Retinal pigment epithelial cell (primary cell): Measurements from ENCODE around the gene SEM1.

Experiments used
- DNase-seq: peaks from one replicate; pipeline ENCODE4 v3.0.0-alpha.2; 2010; ENCODE audit warnings: low read depth
- H3K4me3 ChIP-seq: 2 replicates; pipeline ENCODE4 v1.5.1; 2011; ENCODE audit warnings: mild to moderate bottlenecking, low read length, control low read depth, moderate library complexity
- CTCF ChIP-seq: conservative IDR thresholded peaks from 2 replicates; pipeline ENCODE4 v1.5.1; 2011; ENCODE audit warnings: low read depth, low read length, control low read depth, inconsistent platforms

Gene SEM1

GRCh38 chr7:96719164-96719563, 9.5 kb upstream of the SEM1 start:
- H3K4me3 ChIP-seq, result no peak overlapping the region
- DNase-seq, result no peak
- no peak for TF ChIP-seq CTCF

DNA sequence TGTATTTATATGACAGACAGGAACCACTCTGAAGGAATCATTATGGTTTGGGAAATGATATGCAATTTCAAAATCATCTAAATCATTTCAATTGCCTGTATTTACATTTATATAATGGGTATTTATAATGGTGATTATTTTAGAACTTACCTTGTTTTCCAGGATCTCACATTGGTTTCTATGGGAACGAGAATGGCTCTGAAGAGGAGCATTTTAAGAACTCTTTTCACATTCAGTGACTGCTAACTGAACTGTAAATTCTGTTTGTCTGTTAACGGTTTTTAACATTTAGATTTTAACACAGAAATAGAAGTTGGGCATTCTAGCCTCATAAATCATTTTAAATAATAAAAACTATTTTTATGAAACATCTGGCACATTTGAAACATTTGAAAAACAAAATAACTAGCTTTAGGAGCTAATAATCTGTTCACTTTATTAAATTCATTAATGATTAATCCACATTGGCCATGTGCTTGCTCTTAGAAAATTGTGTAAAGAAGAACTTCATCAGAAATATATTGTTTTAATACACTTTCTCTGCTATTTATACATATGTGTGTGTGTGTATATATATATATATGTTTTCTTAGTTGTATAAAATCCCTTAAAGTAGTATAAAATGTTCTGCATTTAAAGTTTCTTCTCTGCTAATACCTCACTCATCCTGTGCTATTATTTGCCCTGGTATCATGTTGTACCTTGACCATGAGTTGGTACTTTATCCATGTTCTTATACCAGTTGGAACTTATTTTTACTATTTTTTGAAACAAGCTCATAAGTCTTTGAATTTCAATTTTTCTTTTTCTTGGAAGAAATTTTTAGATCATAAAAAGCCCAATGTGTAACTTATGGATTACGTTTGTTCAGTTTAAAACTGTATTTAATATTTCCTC, 8.7 kb upstream of the SEM1 start:
- DNase-seq, result no peak
- no peak for TF ChIP-seq CTCF
- H3K4me3 ChIP-seq, result no peak overlapping the region

DNA sequence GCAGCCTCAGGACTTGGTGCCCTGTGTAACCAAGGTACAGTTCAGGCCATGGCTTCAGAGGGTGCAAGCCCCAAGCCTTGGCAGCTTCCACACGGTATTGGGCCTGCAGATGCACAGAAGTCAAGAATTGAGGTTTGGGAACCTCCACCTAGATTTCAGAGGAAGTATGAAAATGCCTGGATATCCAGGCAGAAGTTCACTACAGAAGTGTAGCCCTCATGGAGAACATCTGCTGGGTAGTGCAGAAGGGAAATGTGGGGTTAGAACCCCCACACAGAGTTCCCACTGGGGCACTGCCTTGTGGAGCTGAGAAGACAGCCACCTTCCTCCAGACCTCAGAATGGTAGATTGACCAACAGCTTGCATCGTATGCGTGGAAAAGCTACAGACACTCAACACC, 3.4 kb upstream of the SEM1 start:
- DNase-seq, result no peak
- TF ChIP-seq CTCF, result no peak
- no peak overlapping the region for H3K4me3 ChIP-seq

DNA sequence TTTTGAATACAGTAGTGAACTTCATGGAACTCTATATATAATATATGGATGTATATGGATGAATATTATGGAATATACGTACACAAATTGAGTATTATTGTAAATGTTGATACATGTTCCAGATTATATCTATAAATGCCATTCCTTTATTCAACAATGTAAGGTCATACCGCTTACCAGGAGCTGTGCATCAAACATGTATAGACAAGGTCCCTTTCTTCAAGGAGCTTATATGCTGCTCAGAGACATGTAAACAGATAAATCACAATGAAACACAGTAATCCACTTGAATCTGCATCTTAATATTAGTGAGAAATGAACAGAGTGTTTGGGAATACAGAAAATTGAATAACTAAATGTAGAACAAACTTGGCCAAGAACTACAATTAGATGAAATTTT, 898 bp upstream of the SEM1 start:
- no peak for DNase-seq
- TF ChIP-seq CTCF, result no peak
- H3K4me3 ChIP-seq, result no peak overlapping the region

- peak overlapping the region; percentile 91 for H3K4me3 ChIP-seq
- no peak for TF ChIP-seq CTCF
These were observed 774 bp downstream of the SEM1 start for GRCh38 chr7:96708872-96709271.

DNA sequence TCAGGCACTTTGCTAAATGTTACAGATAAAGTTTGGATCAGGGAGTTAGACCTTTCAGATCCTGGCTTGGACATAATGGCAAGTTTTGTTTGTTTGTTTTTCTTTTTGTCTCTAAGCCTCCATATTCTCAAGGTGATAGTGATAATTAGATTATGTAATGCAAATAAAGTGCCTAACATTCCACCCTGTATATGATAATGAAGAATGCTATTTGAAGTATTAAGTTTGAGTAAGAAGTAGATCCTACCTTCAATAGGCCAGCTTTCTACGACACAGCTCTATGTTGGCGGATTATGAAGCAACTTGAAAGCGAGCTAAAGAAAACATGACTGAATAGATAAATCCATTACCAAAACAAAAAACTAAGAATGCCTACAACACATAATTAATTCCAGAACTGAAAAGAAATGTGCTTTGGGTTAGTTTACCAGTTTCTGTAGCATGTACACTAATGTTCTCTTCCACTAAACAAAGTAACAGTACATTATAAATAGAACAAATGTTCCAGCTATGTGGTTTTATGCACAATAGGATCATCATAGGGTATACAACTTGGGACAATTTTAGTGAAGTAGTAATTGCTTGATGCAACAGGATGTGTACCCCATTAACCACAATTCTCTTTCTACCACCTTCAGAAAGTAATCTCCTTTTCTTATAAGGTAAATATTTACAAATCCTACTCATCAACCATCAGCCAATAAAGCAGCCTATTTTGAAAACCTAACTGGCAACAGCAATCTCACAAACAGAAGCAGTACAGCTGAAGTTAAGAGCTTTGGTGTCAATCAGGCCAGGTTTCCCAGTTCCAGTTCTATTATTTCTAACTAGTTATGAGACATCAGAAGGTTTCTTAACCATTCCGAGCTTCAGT, 1.5 kb downstream of the SEM1 start:
- no peak for TF ChIP-seq CTCF
- H3K4me3 ChIP-seq, result peak overlapping the region; percentile 91
- no peak for DNase-seq

More at GRCh38 chr7:96708872-96709271, 774 bp downstream of the SEM1 start:
- no peak for DNase-seq
